EL (cell line): ENCODE data around the gene PIGM.
A peak's percentile ranks its signal among the peaks of the same experiment; 100 is the strongest.

Source experiments
- DNase-seq: peaks from one replicate; pipeline ENCODE4 v3.0.0-alpha.2; 2016

PIGM gene

GRCh38 chr1:160021376-160022074 lies 10.3 kb downstream of the PIGM start:
- DNase-seq, result no peak

GRCh38 chr1:160020196-160020595 lies 11.6 kb downstream of the PIGM start:
- no peak for DNase-seq

- peak; percentile 62 for DNase-seq
These were observed 12.9 kb downstream of the PIGM start for GRCh38 chr1:160018900-160019299.

- DNase-seq, result no peak
These were observed 13.4 kb downstream of the PIGM start for GRCh38 chr1:160018347-160018746.

- no peak for DNase-seq
These were observed 14.2 kb downstream of the PIGM start for GRCh38 chr1:160017592-160017991.

GRCh38 chr1:160011781-160012180 lies 20.0 kb downstream of the PIGM start:
- no peak for DNase-seq

GRCh38 chr1:160009801-160010200 lies 22.0 kb downstream of the PIGM start:
- no peak for DNase-seq

- DNase-seq, result no peak
These were observed 22.7 kb downstream of the PIGM start for GRCh38 chr1:160009081-160009480.

- peak; percentile 38 for DNase-seq
These were observed 24.1 kb downstream of the PIGM start for GRCh38 chr1:160007577-160008200.

GRCh38 chr1:160006312-160006940 lies 25.4 kb downstream of the PIGM start:
- peak; percentile 67 for DNase-seq

GRCh38 chr1:160005070-160005469 lies 26.7 kb downstream of the PIGM start:
- DNase-seq, result no peak

GRCh38 chr1:160004425-160004824 lies 27.4 kb downstream of the PIGM start:
- no peak for DNase-seq

GRCh38 chr1:160004001-160004400 lies 27.8 kb downstream of the PIGM start:
- DNase-seq, result no peak

- no peak for DNase-seq
These were observed 30.4 kb downstream of the PIGM start for GRCh38 chr1:160001440-160001839.

GRCh38 chr1:159999204-159999603 lies 32.6 kb downstream of the PIGM start:
- DNase-seq, result peak; percentile 10

GRCh38 chr1:159996653-159997052 lies 35.1 kb downstream of the PIGM start:
- peak; percentile 92 for DNase-seq

- DNase-seq, result no peak
These were observed 36.9 kb downstream of the PIGM start for GRCh38 chr1:159994896-159995295.

- no peak for DNase-seq
These were observed 37.9 kb downstream of the PIGM start for GRCh38 chr1:159993911-159994310.

- peak; percentile 11 for DNase-seq
These were observed 39.6 kb downstream of the PIGM start for GRCh38 chr1:159992161-159992560.

GRCh38 chr1:159991513-159991912 lies 40.3 kb downstream of the PIGM start:
- DNase-seq, result no peak

- no peak for DNase-seq
These were observed 41.8 kb downstream of the PIGM start for GRCh38 chr1:159990005-159990404.

GRCh38 chr1:159989581-159989980 lies 42.2 kb downstream of the PIGM start:
- DNase-seq, result no peak

GRCh38 chr1:159988006-159988405 lies 43.8 kb downstream of the PIGM start:
- DNase-seq, result no peak

GRCh38 chr1:159987186-159987585 lies 44.6 kb downstream of the PIGM start:
- DNase-seq, result no peak
